Trophoblast cell (in vitro differentiated cells and primary cell): ENCODE results near the gene PRMT1.
A peak's percentile ranks its signal among the peaks of the same experiment; 100 is the strongest.

Experiments
- DNase-seq, 2 donors: peaks; one replicate each; pipeline ENCODE4 v3.0.0-alpha.2; 2016
- H2AFZ ChIP-seq: 2 replicates; pipeline ENCODE4 v1.6.1; 2013; ENCODE audit warnings: low read length, moderate library complexity, mild to moderate bottlenecking; ENCODE audit not compliant: insufficient read depth, poor library complexity
- H2AK5ac ChIP-seq: 2 replicates; pipeline ENCODE4 v1.6.1; 2013; ENCODE audit warnings: mild to moderate bottlenecking, low read length
- H2BK120ac ChIP-seq: 2 replicates; pipeline ENCODE4 v1.6.1; 2013; ENCODE audit warnings: low read length, mild to moderate bottlenecking, moderate library complexity; ENCODE audit not compliant: insufficient read depth, poor library complexity
- H2BK12ac ChIP-seq: 2 replicates; pipeline ENCODE4 v1.6.1; 2013; ENCODE audit warnings: mild to moderate bottlenecking, low read length, moderate library complexity
- H2BK5ac ChIP-seq: 2 replicates; pipeline ENCODE4 v1.6.1; 2013; ENCODE audit warnings: low read length, low read depth, moderate library complexity, mild to moderate bottlenecking; ENCODE audit not compliant: poor library complexity
- H3K14ac ChIP-seq: 2 replicates; pipeline ENCODE4 v1.6.1; 2013; ENCODE audit warnings: mild to moderate bottlenecking, low read length
- H3K18ac ChIP-seq: 2 replicates; pipeline ENCODE4 v1.6.1; 2013; ENCODE audit warnings: mild to moderate bottlenecking, low read length
- H3K23ac ChIP-seq: 2 replicates; pipeline ENCODE4 v1.6.1; 2013; ENCODE audit warnings: low read length
- H3K27ac ChIP-seq: 2 replicates; pipeline ENCODE4 v1.5.1; 2013; ENCODE audit warnings: low read depth, mild to moderate bottlenecking, inconsistent platforms, low read length, moderate library complexity
- H3K27me3 ChIP-seq: 2 replicates; pipeline ENCODE4 v1.6.1; 2013; ENCODE audit warnings: inconsistent platforms, mild to moderate bottlenecking, low read length, moderate library complexity; ENCODE audit not compliant: insufficient read depth
- H3K36me3 ChIP-seq, 2 experiments: 1 replicate in 1 of 2; 2 replicates in 1 of 2; pipeline ENCODE4 v1.6.1; 2013; ENCODE audit warnings: low read length in 2 of 2, mild to moderate bottlenecking in 2 of 2, moderate library complexity in 1 of 2; ENCODE audit not compliant: insufficient read depth in 2 of 2, control insufficient read depth in 1 of 2
- H3K4ac ChIP-seq: 2 replicates; pipeline ENCODE4 v1.6.1; 2013; ENCODE audit warnings: low read depth, mild to moderate bottlenecking, low read length, moderate library complexity
- H3K4me1 ChIP-seq, 2 experiments: 1 replicate in 1 of 2; 2 replicates in 1 of 2; pipeline ENCODE4 v1.6.1; 2013; ENCODE audit warnings: low read length in 2 of 2, mild to moderate bottlenecking in 2 of 2, moderate library complexity in 1 of 2; ENCODE audit not compliant: insufficient read depth in 2 of 2, control insufficient read depth in 1 of 2
- H3K4me2 ChIP-seq: 2 replicates; pipeline ENCODE4 v1.6.1; 2013; ENCODE audit warnings: inconsistent platforms, mild to moderate bottlenecking, low read length, moderate library complexity
- H3K4me3 ChIP-seq: 2 replicates; pipeline ENCODE4 v1.5.1; 2013; ENCODE audit warnings: mild to moderate bottlenecking, low read depth, low read length, inconsistent platforms
- H3K79me1 ChIP-seq: one replicate; pipeline ENCODE4 v1.6.1; 2013; ENCODE audit warnings: low read length
- H3K79me2 ChIP-seq: 2 replicates; pipeline ENCODE4 v1.6.1; 2013; ENCODE audit warnings: low read length, mild to moderate bottlenecking; ENCODE audit not compliant: control insufficient read depth, insufficient read depth, poor library complexity
- H3K9ac ChIP-seq: 2 replicates; pipeline ENCODE4 v1.6.1; 2013; ENCODE audit warnings: mild to moderate bottlenecking, low read length
- H3K9me3 ChIP-seq: 2 replicates; pipeline ENCODE4 v1.6.1; 2013; ENCODE audit warnings: low read depth, mild to moderate bottlenecking, control low read depth, inconsistent platforms, low read length; ENCODE audit not compliant: insufficient read depth
- H4K12ac ChIP-seq: 2 replicates; pipeline ENCODE4 v1.6.1; 2013; ENCODE audit warnings: low read depth, mild to moderate bottlenecking, low read length, moderate library complexity
- H4K8ac ChIP-seq: 2 replicates; pipeline ENCODE4 v1.6.1; 2013; ENCODE audit warnings: low read depth, mild to moderate bottlenecking, low read length, moderate library complexity
- H4K91ac ChIP-seq: one replicate; pipeline ENCODE4 v1.6.1; 2013; ENCODE audit warnings: low read depth, mild to moderate bottlenecking, low read length, moderate library complexity
- WGBS: extraction: QIAGEN DNeasy Blood & Tissue Kit; methylation state at CpG from one replicate; pipeline ENCODE4 v1.1.7; 2013; ENCODE audit warnings: missing lambda C conversion rate; ENCODE audit not compliant: insufficient read length, insufficient coverage; ENCODE audit errors: extremely low coverage; 5-methylcytosine and 5-hydroxymethylcytosine counted together

PRMT1 gene

DNA sequence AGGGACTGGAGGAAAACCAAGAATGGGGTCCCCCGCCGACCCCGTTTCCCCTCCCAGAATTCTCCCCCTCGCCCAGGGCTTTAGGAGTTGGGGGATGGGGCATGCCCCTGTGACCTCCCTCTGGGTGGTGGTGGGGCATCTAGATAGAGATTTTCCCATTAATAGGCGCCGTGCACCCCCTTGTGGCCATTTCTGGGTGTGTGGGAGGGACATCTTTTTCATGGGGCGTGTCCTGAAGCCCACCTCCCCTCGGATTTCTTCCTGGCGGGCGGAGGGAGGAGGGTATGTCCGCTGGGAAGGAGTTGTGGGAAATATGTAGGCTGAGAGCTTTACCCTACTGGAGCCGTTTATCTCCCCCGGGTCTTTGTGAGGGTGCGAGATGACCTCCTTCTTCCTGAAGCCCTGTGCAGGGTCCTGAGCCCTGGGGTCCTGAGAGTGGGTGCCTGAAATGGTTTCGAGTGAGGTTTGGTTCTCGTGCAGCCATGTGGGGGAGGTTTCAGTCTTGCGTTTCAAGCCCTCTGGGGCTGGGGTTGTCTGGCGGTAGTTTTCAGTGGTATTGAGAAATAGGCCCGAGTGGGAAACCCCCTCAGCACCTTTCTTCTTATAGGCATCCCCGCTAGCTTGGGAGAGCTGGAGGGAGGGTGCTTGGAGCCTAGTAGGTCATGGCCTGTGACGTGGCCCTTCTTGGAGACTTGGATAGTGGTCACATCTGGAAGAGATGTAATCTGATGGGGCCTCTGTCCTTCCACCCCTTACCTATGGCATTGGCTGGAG lies 1.0 kb downstream of the PRMT1 start:
- H3K4me2 ChIP-seq: peak overlapping the region; percentile 95
- H2AFZ ChIP-seq: peak overlapping the region; percentile 45
- no peak overlapping the region for H2BK12ac ChIP-seq
- H4K8ac ChIP-seq: peak overlapping the region; percentile 76
- peak overlapping the region; percentile 68 for H2AK5ac ChIP-seq
- peaks cover 23 to 25% of the 10 kb centered on the region in 2 experiments for H3K36me3 ChIP-seq
- H3K4ac ChIP-seq: peak overlapping the region; percentile 99
- peak overlapping the region; percentile 68 for H2BK120ac ChIP-seq
- no peaks in the 10 kb centered on the region for H3K27me3 ChIP-seq
- peak overlapping the region; percentile 80 for H3K9ac ChIP-seq
- H4K12ac ChIP-seq: peak overlapping the region; percentile 35
- peak overlapping the region; percentile 90 for H3K18ac ChIP-seq
- H4K91ac ChIP-seq: peak overlapping the region; percentile 99
- H2BK5ac ChIP-seq: peak overlapping the region; percentile 75
- H3K4me1 ChIP-seq: peaks cover 13% of the 10 kb centered on the region in 2 experiments
- H3K23ac ChIP-seq: no peak overlapping the region
- DNase-seq: peak; percentile 88 to 92
- H3K27ac ChIP-seq: peak overlapping the region; percentile 66
- peaks cover 28% of the 10 kb centered on the region for H3K79me2 ChIP-seq
- H3K14ac ChIP-seq: peak overlapping the region; percentile 70
- peak overlapping the region; percentile 93 for H3K4me3 ChIP-seq
- peaks cover 2% of the 10 kb centered on the region for H3K9me3 ChIP-seq
- peaks cover 18% of the 10 kb centered on the region for H3K79me1 ChIP-seq
- no CpG with 5 or more reads among the region's 21 CpGs for WGBS

DNA sequence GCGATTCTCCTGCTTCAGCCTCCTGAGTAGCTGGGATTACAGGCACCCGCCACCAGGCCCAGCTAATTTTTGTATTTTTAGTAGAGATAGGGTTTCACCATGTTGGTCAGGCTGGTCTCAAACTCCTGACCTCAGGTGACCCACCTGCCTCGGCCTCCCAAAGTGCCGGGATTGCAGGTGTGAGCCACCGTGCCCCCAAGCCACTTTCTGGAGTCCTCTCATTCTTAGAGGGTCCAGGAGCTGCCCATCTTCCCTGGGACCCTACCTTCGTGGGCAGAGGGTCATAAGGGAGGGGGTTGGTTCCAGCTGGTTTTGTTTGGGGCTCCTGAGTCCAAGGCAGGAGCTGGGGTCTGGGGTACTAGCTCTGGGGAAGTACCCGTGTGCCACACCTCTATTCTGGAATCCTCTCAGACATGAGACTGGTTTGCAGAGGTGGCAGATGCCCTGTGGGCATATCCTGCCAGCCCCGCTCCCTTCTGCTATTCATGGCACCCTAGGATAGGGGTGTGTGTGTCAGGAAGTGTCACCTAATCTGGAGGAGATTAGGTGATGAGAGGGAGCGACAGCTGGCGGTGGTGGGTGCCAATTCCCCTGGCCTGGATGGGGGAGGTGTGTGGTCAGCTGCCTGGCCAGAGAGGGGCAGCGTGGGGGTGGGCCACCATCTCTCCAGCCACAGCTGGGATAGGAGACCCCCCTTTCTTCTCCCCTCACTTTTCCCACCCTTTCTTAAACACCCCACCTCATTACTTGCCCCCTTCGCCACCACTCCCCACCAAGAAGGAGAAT lies 2.1 kb downstream of the PRMT1 start:
- DNase-seq: peak in 1 of 2 donors; percentile 31
- peaks cover 18% of the 10 kb centered on the region for H3K79me1 ChIP-seq
- 100% methylated on average over 1 of the region's 12 CpGs for WGBS

DNA sequence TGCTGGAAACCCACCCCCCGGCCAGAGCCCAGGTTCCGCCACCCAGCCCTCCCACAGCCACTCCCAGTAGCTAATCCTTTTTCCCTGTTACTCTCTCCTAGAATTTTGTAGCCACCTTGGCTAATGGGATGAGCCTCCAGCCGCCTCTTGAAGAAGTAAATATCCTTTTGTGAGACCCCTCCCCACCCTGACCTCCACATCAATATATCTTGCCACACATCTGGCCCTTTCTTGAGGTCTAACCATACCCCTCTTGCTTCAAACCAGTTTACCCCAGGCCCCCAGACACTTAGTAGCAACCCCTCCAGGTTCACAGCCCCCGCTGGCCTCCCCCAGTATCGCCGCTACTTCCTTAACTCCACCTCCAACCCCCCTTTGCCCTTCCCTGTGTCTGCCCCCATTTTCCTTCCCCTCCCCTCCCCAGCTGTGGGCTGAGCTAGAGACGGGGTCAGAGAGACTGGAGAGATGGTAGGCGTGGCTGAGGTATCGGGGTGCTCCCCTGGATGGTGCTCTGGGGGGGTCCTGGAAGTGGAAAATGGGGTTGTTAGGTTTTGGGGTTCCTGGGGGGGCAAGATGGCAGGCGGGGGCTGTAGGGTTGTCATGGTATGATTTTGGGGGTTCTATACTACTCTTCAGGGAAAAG lies 2.8 kb downstream of the PRMT1 start:
- Histone ChIP-seq H3K27me3 (no peaks in the 10 kb centered on the region), H2AFZ (no peak overlapping the region), H3K79me2 (peaks cover 28% of the 10 kb centered on the region), H2BK12ac (no peak overlapping the region), H3K4me3 (no peak overlapping the region), H3K4ac (peak overlapping the region; percentile 93), H3K4me1 (peaks cover 13% of the 10 kb centered on the region in 2 experiments), H3K14ac (no peak overlapping the region), H4K12ac (peak overlapping the region; percentile 43), H3K23ac (no peak overlapping the region), H3K4me2 (no peak overlapping the region), H4K91ac (no peak overlapping the region), H2BK5ac (no peak overlapping the region), H3K79me1 (peaks cover 18% of the 10 kb centered on the region), H3K36me3 (peaks cover 35 to 36% of the 10 kb centered on the region in 2 experiments), H3K27ac (no peak overlapping the region), H2BK120ac (no peak overlapping the region), H3K9ac (no peak overlapping the region), H3K18ac (no peak overlapping the region), H3K9me3 (peaks cover 2% of the 10 kb centered on the region), H2AK5ac (no peak overlapping the region), H4K8ac (peak overlapping the region; percentile 33)
- no CpG with 5 or more reads among the region's 10 CpGs for whole genome bisulfite sequencing
- DNase-seq: no peak

More for the DNA sequence above, 2.1 kb downstream of the PRMT1 start:
- Histone ChIP-seq H3K4me3 (no peak overlapping the region), H3K27ac (no peak overlapping the region), H3K4me2 (peak overlapping the region; percentile 28), H3K18ac (no peak overlapping the region), H3K4me1 (peaks cover 13% of the 10 kb centered on the region in 2 experiments), H4K91ac (no peak overlapping the region), H3K14ac (no peak overlapping the region), H3K79me2 (peaks cover 28% of the 10 kb centered on the region), H3K27me3 (no peaks in the 10 kb centered on the region), H2BK120ac (no peak overlapping the region), H2AK5ac (no peak overlapping the region), H3K4ac (peak overlapping the region; percentile 93), H4K12ac (no peak overlapping the region), H2BK12ac (no peak overlapping the region), H3K36me3 (peaks cover 28 to 29% of the 10 kb centered on the region in 2 experiments), H4K8ac (no peak overlapping the region), H3K9ac (no peak overlapping the region), H3K23ac (no peak overlapping the region), H3K9me3 (peaks cover 2% of the 10 kb centered on the region), H2AFZ (no peak overlapping the region), H2BK5ac (no peak overlapping the region)
